Activated effector memory CD4-positive, alpha-beta T cell treated with anti-CD3 and anti-CD28 coated beads, Interleukin-2, amount 50 U/mL, for 16 hours (primary cell): ENCODE data around the gene NSF.
"Not testable (repeated sequence)": the region's sequence is repeated elsewhere in the genome, so short reads cannot be mapped to it uniquely, and the experiment has no call there.

Source experiments
- DNase-seq: peaks from one replicate; pipeline ENCODE4 v3.0.0-alpha.2; 2020

NSF gene

DNA sequence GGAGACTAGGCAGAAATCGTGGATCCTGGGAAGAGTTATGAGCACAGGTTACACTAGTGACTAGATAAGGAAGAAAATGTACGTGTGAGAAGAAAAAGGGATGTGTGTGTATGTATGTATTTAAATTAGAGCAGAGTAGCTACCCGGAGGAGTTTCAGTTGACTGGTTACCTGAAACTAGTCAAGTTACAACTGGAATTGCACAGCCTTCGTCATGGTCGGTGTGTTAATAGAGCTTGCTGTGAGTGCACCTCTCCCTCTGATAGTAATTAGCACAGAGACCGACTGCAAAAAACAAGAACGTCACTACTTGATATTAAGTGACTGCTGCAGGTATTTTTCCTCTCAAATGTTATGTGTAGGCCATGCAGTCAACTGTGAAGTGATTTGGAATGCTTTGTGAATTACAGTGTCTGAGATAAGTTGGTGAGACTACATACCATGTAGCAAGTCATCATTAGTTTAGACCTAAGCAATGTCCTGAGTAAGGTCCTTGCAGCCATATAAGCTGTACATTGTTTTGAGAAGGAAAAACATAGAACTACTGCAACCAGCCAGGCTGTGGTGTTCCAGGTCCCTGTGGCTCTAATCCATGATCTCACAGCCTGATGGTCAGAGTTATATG lies 132.3 kb downstream of the NSF start:
- no peak for DNase-seq

DNA sequence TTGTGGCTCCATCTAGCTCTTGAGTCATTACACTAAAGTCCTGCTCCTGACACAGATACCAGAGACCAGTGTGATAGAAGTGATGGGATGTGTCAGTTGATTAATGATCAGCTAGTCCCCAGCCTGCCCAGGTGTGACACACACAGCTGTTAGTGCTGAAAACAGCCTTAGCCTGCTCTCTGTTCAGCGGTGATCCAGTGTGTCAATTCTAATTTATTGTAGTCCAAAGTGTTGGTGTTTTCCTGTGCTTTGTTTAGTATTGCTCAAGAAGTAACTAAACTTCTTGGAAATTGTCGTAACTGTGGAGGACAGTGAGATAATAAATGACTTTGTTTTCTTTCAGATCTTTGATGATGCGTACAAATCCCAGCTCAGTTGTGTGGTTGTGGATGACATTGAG lies 135.7 kb downstream of the NSF start:
- DNase-seq = no peak

DNA sequence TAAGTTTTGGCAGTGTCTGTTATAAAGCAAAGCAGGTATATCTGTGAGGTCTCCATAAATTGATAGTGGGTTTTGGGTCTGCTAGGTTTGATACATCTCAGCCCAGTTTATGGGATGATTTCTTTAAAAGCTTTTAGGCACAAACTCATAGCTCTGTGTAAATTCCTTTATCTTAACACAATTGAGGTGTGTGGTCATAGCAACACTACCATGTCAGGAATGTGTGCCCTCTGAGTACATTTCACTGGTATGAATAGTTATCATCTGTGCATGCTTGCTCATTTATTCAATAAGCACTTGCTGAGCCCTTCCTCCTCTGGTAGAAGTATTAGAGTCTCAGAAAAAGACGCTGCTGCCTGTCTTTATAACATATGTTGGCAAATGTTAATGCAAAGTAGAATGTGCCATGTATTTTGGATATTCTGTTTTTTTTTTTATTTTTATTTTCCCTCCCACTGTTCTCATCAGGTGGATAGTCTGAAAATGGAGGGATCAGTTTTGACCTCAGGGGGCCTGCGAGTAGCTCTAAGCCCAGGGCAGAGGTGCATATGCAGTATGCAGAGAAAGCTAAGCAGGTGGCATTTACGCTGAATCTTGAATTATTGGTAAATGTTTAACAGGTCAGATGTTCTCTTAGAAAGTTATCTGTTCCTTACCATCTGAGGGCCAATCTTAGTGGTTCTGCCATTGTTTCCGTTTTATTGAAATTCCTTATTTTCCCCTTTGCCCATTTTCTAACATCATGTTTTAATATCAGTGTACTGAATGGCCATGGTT lies 137.3 kb downstream of the NSF start:
- DNase-seq = no peak

DNA sequence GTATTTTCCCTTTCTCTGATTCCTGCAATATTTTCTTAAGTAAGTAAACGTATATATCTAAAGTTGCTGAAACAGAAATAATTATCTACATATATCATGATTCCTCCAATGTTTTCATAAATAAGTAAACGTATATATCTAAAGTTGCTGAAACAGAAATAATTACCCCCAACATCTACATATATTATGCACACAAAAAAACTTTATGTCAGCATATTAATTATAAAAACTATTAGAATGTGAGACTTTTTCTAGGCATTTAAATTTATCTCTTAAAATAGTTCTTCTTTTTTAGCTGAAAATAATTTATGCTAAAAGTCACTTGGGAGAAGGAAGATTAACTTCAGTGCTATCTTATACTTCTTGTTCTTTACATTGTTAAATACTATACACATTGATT lies 139.6 kb downstream of the NSF start:
- DNase-seq = no peak

DNA sequence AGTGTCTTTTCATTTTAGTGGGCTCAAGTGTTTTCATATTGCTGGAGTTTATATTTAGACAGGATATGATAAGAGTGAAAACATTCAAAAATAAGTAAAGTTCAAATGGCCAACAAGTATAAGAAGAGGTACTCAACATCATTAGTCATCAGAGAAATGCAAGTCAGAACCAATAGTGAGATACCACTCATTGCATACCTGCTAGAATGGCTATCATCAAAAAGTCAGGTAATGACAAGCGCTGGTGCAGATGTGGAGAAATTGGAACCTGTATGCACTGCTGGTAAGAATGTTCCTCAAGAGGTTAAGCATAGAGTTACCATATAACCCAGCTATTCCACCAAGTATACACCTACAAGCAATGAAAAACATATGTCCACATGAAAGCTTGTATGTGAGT lies 140.2 kb downstream of the NSF start:
- DNase-seq = no peak

DNA sequence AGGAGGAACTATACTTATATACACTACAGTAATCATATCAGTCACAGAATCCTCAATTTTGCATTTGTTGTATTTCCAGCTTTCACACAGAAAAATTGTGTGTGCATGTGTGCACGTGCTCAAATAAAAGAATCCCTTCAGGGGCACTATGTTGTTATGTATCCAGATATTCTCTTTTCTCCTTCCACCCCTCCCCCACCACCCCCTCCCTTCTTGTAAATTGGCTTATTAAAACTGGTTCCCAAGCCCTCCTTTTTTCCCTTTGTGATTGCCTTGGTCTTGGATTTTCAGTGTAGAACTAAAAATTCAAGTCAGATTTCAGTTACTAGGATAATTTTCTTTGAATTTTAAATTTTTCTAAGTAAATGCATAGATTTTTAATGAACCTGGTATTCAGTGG lies 141.7 kb downstream of the NSF start:
- no peak for DNase-seq

DNA sequence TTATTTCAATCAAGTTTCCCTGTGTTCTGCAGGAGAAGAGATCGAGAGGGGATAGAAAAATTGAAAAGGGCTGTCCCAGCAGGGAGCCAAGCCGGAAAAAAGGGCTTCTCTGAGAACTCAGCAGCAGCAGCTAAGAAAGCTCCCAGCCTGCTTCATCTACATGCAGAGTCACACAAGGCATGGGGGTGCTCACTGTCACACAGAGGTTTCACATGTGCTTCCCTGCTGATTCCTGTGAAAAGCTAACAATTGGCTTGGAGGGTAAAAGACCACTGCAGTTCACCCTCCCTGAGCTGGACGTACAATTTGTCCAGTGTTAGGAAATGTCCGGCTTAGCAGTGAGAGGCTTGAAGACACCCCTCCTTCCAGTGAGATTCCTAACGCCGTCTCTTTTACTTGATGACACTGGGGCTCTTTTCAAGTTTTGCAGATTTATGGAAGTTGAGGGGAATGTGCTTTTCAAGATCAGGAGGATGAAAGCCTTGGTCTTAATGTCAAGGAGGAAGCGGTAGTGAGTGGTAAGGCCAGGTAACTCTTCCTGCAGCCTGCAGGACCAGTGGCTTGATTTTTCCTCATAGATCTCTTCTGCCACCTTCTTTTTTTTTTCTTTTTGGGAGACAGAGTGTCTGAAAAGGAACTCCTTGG lies 142.4 kb downstream of the NSF start:
- no peak for DNase-seq

DNA sequence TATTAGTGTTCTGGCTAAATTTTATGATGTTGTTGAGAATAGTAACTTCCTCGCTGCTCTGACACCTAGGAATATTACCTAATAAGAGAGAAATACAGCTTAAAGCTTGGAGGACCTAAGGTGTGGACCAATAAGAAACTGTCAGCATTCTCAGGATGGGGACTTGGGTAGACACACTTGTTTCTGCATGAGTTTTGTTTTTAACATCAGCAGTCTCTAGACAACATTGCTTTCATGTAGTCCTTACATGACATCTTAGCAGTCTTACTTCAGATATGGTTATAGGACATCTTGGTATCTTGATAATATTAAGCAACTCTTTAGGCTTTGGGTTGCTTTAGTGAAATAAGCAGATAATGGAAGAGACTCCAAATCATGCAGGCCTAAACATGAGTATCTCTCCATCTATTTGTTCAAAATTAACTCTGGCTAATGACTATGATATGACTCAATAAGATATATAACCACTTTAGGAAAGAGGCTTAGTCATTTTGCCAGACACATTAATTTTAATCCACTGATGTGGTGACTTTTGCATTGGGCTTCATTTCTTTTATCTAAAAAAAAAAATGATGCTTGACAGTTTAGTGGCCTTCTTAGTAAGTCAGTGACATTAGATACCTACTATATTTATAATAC lies 143.5 kb downstream of the NSF start:
- DNase-seq = no peak

DNA sequence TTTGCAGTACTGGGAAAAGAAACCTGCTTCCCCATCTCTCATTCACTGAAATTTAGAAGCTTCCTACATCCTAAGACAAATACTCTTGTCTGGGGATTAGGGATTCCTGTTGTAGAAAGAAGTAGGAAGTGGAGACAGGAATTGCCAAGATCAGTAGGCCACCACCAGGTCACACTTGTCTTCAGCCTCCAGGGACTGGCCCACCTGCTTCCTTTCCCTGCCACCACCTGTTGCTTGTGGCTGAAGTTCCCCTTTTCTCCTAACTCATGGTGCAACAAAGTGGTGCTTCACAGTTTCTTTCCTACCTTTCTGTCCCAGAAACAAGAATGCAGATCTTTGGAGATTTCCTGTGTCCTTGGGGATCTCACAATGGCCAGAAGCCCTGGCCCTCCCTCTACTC lies 145.6 kb downstream of the NSF start:
- no peak for DNase-seq

DNA sequence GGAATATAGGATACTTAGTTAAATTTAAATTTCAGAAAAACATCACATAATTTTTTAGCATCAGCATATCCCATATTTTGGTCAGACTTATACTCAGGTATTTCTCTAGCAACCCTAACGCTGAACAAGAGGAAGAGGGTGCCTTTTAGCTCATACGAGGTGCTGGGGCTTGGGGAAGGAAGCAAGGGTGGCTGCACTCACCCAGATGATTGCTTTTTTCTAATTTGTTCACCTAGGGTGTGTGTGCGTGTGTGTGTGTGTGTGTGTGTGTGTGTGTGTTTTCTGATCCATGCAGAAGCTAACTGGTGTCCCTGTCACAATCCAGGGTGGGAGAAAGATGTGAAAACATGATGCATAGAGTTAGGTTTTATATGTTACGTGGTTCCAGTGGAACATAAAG lies 146.9 kb downstream of the NSF start:
- DNase-seq = no peak

DNA sequence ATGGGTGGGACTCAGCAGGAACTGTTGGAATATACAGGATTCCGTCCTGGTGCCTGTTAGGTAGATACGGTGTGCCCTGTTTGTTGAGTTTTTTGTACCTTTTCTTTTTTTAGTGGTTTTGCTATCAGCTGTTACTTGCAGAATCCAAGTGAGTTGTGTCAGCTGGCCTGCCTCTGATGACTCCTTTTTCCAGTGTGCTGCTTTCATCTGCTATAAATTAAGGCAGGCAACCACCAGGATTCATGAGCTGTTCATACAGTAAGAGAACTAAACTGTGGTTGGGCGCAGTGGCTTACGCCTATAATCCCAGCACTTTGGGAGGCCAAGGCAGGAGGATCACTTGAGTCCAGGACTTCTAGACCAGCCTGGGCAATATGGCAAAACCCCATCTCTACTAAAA lies 148.1 kb downstream of the NSF start:
- no peak for DNase-seq

DNA sequence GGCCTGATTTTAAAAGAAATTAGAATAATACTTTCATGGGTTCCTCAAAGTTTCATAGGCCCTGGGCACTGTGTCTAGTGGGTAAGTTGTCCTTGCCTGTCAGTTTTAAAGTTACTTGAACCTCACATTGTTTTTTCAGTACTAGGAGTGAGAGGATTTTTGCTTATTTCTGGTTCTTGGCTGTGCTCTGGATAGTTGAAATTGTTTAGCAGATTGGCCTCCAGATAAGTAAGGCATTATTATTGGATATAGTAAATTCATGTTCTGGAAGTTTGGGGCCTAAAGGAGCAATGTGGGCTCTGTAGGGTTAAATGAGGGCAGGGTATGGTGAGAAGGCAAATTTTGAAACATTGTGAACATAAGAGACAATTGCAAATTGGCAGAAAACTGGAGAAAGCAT lies 149.5 kb downstream of the NSF start:
- DNase-seq = no peak

DNA sequence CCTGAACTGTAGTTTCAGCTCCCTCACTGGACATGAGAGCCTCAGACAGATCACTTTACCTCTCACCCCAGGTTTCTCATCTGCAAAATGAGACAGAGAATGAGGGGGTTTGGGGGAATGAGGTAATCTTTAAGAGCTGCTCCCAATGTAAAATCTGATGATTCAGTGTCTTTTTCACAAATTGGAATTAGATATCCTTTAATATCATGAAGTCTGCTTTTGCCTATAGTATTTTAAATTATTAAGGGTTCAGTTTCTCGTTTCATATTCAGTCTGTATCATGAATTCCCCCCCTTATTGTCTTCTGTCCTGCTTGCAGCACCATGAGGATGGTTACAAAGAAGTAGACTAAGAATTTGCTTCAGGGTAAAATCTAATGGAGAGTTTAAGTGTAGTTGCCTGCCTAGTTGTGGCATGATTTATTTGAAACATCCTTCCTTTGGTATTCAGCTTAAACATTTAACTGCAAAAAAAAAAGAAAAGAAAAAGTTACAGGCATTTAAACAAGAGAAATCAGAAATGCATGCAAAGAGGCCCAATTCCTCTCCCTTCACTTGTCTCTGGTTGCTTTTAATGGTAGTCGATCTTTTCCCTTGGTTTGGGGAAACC lies 150.8 kb downstream of the NSF start:
- no peak for DNase-seq

DNA sequence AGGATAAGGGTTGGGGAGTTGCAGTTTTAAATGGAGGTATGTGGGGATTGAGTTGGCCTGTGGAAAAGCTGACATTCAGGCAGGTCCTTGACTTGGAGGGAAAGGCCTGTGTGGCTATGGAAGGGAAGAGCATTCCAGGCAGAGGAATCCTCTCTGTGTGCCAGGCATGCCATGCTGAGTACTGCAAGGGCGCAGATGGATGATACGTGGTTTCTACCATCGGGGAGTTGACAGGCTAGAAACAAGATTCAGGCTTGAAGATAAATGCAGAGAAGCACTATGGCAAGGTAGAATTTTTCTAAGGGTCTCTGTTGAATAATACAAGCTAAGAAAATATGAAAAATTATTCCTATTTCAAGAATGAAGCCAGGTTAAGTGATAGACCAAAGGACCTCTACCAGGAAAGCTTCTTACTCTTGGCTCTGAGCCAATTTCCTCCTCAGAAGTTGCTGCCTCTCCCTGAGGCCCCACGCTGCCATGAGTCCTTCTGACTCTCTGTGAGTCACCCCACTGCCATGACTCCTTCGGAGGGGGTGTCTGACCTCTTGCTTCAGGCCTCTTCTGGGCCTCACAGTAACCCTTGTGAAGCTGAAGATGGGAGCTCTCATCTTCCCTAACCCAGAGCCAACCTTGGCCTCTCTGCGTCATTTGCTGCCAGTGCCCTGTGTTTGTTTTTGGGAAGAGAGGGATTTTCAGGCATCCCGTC lies 152.2 kb downstream of the NSF start:
- no peak for DNase-seq

DNA sequence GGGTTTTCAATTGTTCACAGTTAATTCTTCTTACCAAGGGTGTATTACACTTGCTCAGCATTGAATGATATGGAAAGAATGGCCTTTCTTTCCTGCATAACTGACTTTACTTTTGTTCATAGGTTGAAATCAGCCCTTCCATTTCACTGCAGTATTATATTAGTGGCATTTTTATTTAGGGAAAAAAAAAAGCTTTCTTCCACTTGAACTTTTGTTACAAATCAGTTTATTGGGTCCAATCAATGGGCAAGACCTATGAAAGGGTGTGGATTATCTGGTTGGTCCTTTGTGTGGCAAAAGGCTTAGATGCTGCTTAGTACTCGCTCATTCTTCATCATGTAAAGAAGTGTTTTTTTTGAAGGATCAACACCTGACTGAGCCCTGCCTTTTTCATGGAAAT lies 154.0 kb downstream of the NSF start:
- no peak for DNase-seq

DNA sequence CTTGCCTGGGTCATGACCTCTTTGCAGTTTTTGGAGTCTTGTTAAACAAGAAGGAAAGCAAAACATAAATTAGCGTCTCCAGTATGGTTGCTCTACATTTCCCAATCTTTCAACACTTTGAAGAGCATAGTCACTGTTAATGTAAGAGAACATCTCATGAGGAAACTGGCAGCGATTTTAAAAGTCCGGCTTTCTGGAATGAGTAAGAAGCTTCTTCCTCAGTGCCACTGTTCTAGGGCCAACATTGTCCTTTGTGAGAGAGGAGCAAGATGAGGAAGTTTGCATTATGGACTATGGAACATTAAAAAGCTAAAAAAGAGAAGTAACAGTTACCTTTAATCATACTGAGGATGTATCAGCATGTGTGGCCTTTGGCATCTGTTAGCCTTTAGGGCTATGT lies 154.9 kb downstream of the NSF start:
- DNase-seq = no peak

DNA sequence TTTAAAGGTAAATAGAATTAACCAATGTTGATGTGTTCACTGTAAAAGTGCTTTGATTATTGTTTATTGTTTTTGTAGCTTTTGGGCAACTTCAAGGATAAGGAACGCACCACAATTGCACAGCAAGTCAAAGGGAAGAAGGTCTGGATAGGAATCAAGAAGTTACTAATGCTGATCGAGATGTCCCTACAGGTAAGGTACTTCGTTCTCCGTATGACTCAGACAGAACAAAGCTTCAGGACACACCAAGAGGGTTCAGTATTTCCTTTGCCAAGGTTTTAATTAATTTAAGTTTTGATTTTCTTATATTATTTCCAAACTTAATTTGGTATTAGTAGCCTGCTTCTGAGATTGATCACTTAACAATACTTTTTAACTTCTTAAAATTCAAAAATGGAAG lies 161.0 kb downstream of the NSF start:
- no peak for DNase-seq

DNA sequence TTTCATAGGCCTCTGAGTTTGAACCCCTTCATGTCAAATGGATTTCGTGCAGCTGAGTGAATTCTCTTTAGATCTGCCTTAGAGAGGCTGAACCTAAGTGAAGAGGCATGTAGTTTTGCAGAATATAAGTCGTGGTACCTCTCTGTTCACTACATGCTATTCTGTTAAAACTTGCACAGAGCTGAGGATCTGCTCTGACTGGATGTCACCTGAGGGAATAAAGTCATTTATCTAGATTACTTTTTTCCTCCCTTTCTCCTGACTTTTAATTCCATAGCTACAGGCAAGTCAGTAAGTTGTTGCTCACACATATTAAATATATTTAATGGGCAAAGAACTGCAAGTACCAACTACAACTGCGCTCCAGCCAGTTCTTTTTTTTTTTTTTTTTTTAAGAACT lies 163.3 kb downstream of the NSF start:
- DNase-seq = no peak

DNA sequence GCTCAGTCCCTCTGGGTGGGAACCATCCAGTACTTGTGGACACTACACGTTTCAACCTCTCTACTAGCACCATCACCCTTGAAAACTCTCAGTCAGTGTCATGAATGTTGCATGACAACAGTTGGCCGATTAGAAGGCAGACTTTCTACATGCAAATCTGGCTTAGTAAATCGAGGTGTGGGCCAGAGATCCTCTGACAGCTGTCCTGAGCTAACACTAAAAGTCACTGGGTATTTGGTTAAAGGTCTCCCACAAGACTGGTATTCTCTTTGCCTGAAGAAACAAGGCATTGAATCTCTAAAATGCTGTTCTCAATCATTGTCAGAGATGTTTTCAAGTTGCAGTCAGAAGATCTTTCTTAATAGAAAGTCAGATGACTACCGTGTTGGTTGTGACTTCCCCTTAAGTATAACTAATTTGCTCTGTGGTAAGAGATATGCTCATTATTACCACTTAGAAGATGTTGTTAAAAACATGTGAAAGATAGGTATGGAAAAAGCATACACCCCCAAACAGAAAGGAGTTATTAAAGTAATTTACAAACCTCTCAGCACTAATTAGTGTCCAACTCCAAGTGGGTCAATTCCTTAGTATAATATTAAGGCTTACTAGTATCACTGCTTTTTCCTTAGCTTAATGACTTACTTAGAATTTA lies 165.7 kb downstream of the NSF start:
- no peak for DNase-seq

DNA sequence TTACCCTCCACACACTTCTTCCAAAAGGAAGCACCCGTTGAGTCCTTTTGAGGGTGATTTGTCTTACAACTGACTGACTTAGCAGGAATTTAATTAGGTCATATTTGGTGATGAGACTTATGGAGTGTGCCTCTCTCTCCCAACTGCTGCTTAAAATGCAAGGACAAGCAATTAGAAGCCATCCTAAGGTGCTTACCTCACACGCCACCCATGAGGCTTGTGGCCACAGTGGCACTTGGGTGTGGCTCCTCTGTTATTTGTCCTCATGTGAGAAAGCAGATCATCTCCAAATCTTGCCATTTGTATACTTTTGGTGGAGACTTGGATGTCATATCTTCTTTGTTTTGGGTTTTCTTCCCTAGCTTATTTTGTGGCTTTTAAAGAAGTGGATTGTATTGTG lies 166.4 kb downstream of the NSF start:
- DNase-seq = no peak

DNA sequence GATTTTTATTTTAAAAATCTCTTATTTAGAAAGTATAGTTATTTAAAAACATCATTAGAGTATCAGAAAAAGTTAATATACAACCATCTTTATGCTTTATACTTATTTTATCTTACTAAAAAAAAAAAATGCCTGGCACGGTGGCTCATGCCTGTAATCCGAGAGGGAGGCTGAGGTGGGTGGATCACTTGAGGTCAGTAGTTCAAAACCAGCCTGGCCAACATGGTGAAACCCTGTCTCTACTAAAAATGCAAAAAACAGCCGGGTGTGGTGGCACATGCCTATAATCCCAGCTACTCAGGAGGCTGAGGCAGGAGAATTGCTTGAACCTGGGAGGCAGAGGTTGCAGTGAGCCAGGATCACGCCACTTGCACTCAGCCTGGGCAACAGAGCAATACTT lies 167.1 kb downstream of the NSF start:
- not testable (repeated sequence) for DNase-seq

DNA sequence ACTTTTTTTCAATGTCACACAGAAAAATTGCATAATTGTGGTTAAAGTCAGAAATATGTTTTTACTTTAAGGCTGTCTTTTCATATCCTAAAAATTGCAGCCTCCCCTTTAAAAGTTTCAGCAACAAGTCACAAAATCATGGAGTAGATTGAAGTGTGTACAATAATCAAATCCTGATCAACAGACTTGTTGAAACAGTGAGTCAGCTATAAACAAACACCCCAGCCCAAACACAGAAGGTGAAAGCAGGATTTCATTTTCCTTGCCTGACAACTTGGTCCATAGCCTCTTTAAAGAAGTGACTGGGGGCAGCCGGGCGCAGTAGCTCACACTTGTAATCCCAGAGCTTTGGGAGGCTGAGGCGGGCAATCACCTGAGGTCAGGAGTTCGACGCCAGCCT lies 168.1 kb downstream of the NSF start:
- no peak for DNase-seq
